GM21737 (cell line): ENCODE measurements around the gene ELF5.

Experiments used
- ATAC-seq: cut with Tn5 transposase; IDR thresholded peaks from one replicate; pipeline ENCODE4 v1.9.1; 2021; ENCODE audit warnings: mild to moderate bottlenecking, moderate library complexity; ENCODE audit not compliant: unreplicated experiment

ELF5 gene

DNA sequence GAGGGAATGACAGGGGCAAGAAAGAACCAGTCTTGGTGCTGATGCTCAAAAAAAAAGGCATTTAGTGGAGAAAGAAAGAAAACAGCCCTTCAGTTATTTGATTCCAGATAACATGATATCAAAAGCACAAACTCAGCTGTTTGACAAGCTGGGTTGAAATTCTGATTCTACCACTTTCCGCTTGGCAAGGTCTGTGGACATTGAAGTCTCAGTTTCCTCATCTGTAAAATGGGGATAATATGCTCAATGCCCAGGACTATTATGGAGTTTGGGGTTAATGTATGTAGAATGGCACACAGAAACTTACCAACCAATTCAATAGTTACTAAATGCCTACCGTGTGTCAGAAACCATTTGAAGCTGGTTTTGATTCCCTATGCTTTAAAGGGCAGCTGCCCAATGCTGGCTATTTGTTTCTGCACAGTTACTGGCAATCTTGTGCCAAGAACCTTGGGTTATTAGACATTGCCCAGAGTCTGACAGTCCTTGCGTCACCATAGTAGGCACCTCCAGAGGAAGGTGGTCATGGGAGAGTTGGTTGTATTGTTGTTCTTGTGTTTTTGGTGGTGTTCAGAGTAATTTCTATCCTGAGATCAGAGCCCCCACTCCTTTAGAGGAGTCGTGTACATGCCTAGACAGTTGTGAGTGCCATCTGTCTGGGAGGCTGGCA lies 19.5 kb downstream of the ELF5 start:
- no peak for ATAC-seq

DNA sequence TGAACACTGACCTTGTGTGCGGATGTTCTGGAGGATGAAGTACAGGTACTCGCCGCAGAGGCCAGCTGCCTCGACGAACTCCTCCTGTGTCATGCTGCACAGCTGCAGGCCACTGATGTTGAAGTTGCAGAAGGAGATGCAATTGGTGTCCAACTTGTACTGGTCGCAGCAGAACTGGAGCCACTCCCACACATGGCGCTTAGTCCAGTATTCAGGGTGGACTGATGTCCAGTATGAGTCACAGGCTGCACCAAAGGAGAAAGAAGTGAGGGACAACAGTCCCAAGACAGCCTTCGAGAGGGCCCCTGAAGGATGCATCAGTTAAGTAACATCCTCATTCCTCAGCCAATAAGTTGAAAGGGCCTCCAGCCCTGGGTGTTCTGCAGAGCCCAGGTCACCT lies 20.1 kb downstream of the ELF5 start:
- ATAC-seq: no peak

- ATAC-seq: no peak
Observed at GRCh38 chr11:34492806-34493414, 20.7 kb downstream of the ELF5 start.

- no peak for ATAC-seq
Observed at GRCh38 chr11:34490304-34490703, 23.3 kb downstream of the ELF5 start.

DNA sequence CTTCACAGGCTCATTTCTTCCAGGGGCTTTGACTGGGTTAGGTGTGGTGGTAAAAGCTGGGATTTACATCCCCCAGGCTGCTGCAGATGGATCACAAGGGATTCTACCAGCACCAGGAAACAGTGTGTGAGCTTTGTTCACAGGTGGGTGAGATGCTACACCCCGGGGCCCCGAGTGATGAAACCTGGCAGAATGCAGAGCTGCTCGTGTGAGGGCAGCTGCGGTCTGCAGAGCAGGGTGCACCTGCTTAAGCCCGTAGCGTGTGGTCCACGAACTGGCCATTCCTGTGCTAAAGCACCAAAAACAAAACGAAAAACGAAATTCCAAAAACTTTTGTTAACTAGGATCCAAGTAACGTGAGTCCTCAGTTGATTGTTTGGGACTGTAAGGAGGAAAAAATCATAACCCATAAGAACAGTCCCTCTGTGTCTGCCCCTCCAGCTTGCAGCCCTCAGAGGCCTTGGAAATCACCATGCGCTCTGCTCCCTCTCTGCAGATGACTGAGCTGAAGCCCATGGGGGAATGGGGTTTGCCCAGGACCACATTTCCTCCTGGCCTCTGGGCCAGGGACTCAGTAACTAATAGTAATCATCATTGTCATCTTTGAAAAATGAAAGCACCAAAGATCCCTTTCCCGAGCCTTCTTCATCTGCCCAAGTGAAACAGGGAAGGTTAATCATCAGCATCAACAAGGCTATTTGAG lies 24.6 kb downstream of the ELF5 start:
- no peak for ATAC-seq

DNA sequence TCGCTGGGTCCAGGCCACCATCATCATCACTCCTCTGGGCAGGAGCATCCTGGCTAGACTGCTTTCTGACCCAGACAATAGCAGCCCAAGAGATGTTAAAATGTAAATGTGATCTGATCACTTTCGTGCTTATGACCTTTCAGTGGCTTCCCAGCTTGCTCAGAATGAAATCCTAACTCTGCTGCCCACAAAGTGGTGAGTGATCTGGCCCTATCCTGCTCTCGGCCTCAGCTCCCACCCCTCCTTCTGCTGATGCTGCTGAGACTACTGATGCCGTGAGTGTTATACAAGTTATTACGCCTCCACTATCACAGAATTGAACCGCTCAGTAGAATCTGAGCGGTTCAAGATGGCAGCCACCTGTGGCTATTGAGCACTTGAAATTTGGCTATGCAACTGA lies 26.2 kb downstream of the ELF5 start:
- no peak for ATAC-seq

DNA sequence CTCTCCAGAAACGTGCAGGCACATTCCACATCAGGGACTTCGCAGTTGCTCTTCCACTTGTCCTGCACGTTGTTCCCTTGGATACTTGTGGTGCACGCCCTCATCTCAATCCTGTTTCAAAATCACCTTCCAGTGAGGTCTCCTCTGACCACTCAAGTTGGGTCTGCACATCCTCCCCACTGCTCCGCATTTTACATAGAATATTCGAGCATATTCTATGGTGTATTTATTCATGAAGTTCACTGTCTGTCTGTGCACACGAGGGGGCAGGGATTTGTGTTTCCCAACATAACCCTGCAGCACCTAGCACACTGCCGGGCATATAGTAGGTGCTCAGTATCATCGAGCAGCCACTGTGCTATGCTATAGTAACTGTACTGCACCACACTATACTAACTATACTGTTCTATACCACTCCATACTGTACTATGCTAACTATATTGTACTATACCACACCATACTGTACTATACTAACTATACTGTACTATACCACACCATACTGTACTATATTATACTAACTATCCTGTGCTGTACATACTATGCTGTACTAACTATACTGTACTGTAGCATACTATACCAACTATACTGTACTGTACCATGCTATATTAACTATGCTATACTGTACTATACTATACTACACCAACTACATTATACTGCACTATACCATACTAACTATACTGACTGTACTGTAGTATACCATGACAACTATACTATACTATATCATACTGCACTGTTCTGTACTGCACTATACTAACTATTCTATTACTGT lies 30.3 kb downstream of the ELF5 start:
- ATAC-seq: no peak

- ATAC-seq: no peak
Observed at GRCh38 chr11:34481307-34481706, 32.3 kb downstream of the ELF5 start.

DNA sequence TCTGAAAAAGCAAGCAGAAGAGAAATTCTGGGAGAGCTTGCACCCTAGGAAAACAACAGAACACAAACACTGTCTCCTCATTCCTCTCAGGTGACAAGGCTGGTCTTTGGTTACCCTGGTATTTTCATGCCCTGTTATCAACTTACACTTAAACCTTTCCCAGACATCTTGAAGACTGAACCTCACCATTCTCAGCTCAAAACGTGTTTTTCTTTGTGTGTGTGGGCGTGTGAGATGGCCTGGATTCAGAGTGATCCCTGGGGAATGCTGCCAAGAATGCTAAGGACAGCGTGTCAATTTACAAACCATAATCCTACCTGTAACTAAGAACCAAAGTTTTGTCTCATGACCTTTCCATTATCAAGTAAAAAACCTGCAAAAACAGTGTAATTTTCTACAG lies 33.3 kb downstream of the ELF5 start:
- ATAC-seq: no peak

- ATAC-seq: no peak
Observed at GRCh38 chr11:34478845-34479663, 34.5 kb downstream of the ELF5 start.

- no peak for ATAC-seq
Observed at GRCh38 chr11:34476849-34477248, 36.7 kb downstream of the ELF5 start.

DNA sequence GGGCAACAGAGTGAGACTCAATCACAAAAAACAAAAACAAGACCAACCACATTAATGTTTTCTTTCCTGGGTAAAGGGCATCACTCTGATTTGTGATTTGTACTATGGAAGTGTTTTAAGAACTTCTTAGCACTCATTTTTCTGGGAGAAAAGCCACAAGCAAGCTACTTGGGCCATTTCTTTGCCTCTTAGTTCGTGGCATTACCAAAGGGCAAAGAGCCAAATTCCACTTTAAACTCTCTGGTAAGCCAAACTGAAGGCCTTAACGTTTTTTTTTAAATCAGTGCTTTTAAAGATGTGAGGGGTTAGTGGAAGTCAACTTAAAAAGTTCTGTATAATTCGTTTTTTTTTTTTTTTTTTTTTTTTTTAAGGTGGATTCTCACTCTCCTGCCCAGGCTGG lies 37.9 kb downstream of the ELF5 start:
- no peak for ATAC-seq

DNA sequence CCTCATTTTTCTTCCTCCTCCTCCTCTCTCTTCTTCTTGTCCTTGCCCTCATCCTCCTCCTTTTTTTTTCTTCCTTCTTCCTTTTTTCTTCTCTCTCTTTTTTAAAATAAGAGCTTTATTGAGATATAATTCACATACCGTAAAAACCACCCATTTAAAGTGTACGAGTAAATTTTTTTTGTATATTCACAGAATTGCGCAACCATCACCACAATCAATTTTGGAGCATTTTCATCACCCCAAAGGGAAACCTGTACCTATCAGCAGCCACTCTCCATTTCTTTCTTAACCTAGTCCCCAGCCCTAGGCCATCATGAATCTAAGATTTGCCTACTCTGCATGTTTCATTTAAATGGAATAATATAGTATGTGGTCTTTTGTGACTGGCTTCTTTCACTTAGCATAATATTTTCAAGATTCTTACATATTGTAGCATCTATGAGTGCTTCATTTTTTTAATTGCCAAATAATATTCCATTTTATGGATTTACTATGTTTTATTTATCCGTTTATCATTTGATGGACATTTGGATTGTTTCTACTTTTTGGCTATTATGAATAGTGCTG lies 39.9 kb downstream of the ELF5 start:
- no peak for ATAC-seq

DNA sequence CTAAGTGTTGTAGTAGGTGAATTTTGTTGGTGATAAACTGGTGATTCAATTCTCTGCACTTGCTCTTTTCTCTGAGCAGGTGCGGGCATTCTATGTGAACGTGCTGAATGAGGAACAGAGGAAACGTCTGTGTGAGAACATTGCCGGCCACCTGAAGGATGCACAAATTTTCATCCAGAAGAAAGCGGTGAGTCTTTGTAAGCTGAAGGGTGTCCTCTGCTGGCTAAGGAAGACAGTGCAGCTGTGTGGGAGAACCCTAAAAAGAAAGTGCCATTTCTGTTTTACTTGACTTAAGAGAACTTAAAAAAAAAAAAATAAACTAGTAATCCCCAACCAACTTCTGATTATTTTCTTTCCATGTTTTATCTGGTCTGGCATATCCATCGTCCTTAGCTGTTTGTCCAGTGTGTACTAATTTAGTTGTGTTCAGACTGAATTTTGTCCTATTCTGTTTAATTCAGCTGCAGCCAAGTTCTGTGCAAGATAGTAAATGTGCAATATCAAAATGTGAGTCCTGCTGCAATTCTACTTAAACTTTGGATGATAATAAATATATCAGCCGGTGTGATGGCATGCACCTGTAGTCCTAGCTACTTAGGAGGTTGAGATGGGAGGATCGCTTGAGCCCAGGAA lies 45.3 kb downstream of the ELF5 start:
- no peak for ATAC-seq

DNA sequence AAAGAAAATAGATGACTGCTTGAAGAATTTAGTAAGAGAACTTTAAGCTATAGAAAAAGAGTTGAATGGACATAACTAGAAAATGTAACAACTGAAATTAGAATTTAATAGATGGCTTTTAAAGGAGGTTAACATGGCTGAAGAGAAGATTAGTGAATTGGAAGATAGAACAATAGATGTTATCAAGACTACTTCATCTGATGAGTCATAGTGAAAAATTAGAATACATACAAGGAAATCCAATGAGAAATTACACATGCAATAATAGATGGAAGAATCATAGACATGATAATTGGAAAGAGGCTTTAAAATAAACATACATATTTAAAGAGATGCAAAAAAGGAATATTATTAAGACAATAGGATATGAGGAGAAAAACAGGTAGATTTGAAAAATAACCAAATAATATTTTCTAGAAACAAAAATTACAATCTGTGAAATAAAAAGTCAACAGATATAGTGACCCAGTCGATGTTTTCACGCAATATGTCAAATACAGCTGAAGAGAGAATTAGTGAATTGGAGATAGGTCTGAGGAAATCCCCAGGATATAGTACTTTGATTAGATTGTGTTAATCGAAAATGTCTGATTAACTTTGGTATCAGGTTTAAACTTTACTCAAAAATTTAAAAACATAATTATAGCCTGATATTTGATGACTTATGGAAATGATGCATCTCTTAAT lies 46.6 kb downstream of the ELF5 start:
- ATAC-seq: no peak

GRCh38 chr11:34464591-34465051 lies 49.0 kb downstream of the ELF5 start:
- no peak for ATAC-seq

DNA sequence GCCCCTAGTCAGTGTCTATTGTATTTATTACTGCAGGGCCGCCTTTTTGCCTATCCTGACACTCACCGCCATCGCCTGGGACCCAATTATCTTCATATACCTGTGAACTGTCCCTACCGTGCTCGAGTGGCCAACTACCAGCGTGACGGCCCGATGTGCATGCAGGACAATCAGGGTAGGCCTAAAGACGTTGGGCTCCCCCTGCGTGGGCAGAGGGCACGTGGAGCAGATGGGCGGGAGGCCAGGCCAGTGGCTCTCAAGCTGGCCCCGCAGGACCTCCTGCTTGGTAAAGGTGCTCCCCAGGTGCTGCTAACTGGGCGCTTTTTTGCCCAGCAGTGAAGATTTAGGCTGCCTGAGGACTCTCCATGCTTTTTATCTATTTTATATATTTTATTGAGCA lies 52.4 kb downstream of the ELF5 start:
- ATAC-seq: no peak

- no peak for ATAC-seq
Observed at GRCh38 chr11:34460278-34460677, 53.3 kb downstream of the ELF5 start.

- no peak for ATAC-seq
Observed at GRCh38 chr11:34459507-34460162, 54.0 kb downstream of the ELF5 start.
